DMS53 treated with DMSO at 0.1 percent for 48 hours (cell line): ENCODE measurements around the gene ADAMTS19.

Source experiments
- DNase-seq: peaks from one replicate; lab custom pipeline; 2025; ENCODE audit not compliant: unreplicated experiment; lab: John Stamatoyannopoulos, UW

ADAMTS19 gene

DNA sequence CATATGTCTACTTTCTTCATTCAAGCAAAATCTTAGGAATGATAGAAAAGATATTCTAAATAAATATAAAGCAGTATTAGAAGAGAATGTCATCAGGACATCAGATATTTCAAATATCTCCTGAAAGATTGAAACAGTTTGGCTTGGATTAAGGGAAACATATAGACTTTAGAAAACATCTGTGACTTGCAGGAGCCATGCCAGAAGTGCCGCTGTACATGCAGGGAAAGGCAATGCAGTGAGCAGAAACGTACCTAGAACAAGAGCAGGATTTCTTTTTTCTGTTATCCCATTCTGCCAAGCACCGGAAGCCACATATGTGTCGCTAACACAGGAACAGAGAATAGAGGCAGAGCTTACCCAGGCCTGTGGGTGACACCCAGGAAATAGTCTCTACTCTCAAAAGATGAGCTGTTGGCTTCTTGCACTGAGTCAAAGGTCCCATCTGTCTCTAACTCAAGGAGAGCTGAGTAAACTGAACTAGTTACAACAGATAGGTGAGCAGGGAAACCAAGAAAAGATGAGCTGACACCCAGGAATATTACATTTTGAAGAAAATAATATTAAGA, 5.8 kb downstream of the ADAMTS19 start:
- no peak for DNase-seq

DNA sequence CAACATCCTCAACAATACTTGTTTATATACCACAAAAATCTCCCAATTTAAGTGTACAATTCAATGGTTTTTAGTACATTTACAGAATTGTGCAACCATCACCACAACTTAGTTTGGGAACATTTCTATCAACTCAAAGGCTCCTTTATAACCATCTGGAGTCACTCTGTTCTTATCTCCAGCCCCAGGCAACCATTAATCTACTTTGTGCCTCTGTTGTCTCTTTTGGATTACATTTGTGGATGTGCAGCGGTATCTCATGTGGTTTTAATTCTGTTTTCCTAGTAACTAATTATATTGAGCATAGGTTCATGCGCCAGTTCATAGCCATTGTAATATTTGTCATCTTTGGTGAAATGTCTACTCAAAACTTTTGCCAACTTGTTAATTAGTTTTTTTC, 14.4 kb downstream of the ADAMTS19 start:
- DNase-seq = no peak

DNA sequence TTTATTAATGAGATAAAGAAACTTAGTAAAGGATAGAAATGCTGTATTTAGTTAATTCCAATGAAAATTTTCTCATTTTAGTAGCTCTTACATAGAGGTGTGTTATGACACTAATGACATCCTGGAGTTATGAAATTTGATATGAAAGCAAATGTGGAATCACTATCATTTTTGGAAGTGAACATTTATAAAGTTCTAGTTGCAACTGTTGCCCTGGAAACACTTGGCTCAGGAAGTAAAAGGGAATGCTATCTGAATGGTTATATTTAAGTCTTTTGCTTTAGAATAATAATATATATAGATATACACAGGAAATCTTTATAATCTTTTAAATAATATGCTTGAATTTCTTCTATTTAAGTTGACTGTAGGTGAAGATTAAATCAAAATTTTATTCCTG, 16.7 kb downstream of the ADAMTS19 start:
- DNase-seq = no peak

DNA sequence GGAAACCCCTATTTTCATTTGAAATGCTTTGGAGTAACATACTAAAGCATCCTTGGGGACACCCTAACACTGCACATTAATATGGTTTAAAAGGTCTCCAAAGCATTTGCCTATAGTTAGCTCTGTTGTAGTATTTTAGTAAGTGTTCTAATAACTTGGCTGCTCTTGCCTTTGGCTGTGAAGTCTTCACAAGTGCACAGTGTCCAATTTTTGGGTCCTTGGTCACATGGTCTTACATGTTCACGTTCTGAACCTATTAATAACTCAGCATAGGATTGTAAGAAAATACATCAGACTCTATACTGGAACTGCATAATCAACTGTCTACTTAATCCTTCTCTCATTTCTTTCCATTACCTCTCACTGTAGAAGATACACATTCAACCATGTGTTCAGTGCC, 17.4 kb downstream of the ADAMTS19 start:
- DNase-seq = no peak

DNA sequence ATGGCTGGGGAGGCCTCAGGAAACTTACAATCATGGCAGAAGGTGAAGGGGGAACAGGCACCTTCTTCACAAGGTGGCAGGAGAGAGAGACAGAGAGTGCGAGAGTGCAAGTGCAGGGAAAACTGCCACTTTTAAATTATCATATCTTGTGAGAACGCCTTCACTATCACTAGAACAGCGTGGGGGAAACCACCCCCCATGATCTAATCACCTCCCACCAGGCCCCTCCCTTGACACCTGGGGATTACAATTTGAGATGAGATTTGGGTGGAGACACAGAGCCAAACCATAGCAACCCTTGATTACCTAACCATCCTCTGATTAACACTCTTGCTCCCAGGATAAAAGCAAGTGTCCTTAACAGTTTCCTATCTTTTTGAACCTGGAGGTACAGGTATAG, 21.1 kb downstream of the ADAMTS19 start:
- no peak for DNase-seq

DNA sequence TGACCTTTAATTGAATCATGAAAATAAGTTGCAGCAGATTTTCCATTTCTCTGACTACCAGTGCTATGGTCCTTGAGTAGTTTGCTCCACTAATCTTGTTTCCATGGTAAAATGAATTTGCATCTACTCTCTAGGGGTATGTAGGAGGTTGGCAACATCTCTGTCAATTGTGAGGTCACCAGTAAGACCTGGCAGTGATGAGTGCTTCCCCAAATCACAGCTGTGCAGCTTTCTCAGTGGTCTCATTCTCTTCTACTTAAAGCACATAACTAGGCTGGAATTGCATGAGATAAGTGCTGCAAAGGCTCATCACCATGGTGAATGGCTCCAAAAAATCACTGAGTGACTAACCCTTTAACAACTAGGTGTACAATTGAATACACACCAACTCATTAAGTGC, 36.3 kb downstream of the ADAMTS19 start:
- DNase-seq = no peak

DNA sequence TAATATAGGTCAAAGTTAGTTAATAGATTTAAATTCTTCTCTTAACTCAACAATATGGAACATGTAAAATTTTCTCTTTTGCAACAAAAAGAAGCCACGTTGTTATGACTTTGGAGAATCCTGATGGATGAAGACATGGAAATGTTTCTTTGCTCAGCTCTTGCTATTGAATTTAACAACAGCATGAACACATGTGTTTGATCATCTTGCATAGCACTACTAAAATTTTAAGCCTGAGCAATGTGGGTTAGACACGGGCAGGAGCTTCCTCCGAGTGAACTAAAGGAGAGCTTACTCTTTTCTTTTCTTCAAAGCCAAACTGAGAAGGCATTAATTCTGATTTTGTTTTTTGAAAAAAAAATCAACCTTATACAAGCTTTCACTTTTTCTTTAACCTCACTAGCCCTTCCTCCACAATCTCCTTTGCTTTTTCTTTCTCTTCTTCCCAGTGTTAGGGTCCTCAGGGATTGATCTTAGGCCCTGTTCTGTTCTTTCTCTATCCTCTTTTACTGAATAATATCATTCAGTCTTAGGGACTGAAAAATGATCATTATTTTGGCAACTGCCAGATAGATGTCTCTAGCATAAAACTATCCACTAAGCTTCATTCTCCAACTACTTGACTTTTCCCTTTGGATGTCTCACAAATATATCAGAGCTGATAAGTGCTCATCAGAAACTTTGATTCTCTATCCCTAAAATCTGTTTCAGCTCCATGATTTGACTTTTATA, 36.9 kb downstream of the ADAMTS19 start:
- DNase-seq = no peak

DNA sequence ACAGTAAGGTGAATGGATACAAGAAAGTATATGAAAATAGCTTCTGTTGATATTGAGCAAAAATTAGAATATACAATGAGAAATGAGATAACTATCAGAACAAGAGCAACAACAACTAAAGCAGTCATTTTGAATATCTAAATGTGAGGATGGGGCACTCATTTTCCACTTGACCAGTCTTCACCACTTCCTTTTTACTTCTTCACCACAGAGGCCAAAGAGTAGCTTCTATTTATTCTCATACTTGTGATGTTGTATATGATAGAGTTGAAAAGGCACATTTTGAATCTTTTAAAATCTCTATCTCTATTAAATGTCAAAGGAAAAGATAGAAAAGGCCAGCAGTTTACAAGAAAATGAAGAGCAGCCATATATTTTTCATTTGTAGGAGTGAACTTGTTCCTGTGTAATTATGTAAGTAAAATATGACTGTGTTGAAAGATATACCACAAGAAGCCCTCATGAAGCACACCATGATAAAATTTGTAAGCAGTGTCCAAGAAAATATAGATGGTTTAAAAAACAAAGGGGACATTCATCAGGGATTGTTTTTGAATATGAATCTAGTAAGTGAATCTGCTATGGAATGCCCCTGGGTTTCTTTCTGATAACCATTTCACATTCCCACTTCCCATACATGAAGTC, 39.2 kb downstream of the ADAMTS19 start:
- no peak for DNase-seq

DNA sequence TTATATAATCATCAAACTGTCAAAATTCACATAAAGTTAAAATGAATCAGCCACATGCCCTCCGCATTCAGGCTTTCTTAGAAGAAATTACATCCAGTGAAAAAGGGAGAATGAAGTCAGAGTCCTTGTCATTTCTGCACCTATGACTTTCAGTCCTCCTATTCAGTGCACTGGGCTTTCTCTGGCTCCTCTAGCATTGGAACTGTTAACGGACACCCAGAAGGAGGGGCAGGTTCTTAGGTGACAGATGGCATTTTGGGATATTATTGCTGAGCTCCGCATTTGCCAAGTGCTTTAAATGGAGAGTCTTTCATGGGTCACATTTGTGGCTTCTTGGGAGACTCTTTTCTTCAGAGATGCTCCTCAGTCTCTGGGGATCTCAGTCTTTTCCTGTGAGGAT, 40.0 kb downstream of the ADAMTS19 start:
- no peak for DNase-seq

DNA sequence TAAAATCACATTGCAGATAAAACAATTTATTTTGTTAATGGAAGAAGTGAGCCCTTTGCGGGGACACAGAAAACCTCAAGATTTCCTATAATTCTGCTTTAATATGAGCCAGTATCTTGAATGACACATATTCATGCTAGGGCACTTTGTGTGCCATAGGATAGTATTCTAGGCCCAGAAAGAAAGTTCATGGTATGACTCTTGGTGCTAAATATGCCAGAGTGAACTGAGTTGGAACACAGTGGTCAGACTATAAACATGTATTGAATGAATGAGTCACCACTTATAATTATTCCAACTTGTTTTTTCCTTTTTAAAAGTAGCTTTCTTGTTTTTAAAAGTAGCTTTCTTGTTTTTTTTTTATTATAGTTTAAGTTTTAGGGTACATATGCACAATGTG, 46.0 kb downstream of the ADAMTS19 start:
- DNase-seq = no peak

DNA sequence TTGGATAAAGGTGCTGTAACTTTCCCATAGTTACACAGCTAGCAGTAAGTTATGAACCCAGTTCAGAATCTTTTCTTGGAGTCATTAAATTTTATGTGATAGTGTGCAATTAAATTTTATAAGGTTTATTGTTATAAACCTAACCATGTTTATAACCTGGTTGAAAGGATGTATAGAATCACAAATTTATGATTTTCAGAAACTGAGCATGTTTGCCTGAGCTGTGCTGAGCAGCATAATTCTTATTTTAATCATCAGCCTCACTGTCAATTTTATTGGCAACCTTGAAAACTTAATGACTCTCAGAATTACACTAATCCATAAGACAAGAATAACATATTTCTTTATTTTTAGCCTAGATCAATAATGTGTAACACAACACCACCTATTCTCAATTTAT, 46.9 kb downstream of the ADAMTS19 start:
- no peak for DNase-seq

DNA sequence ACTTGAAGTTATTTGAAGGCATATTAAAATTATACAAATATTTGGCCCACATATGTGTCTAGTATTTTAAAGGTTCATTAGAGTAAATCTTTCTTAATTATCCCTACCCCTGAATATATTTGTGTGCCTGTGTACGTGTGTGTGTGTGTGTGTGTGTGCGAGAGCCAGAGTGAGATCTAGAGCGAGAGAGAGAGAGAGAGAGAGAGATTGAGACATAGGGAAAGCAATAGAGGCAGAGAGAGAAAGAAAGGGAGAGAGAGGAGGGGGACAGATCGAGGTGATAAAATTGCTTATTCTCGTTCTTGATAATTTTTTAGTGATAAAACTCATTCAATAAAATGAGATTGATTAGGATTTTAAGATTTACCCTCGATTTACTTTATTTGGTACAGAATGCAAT, 47.4 kb downstream of the ADAMTS19 start:
- no peak for DNase-seq

DNA sequence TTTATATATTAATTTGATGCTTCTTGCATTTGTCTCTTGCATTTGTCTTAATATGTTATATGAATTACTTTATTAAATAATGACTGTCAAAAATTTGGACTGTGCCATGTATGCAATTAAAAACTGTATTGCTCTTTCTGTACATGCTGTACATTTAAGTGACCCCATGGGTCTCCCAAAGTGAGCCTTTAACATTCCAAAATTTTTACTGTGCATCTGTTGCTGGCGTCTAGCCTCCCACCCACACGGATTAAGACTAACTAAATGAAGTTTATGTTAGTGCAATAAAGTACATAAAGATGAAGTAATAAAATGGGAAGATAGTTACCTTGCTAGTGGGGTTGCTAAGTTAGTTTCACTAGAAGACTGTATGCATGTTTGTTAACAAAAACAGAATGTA, 48.5 kb downstream of the ADAMTS19 start:
- no peak for DNase-seq

DNA sequence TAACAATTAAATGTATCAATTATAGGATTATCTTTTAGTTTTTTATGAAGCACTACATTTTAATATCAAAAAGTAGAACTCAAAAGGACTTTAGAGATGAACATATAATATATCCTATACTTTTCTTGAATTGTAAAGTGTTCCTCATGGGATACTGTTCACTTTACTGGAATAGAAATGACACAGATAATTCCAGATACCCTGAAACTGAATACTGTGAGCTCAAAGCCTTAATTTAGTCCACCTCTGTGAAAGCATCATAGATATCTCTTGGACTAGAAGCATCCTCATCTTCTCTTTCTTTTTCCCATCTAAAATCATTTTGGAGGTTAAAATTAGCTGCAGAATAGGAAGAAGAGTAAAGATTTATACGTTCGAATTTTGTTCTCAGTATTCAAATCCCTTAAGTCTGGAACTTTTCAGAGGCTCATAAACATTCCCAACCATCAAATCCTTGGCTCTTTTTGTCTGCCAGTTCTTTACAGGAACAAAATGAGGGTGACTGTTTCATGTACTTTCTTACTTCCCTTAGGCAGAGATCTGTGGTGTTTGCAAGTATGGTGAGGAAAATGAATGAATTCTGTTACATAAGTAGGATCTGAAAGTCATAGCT, 49.4 kb downstream of the ADAMTS19 start:
- DNase-seq = no peak

DNA sequence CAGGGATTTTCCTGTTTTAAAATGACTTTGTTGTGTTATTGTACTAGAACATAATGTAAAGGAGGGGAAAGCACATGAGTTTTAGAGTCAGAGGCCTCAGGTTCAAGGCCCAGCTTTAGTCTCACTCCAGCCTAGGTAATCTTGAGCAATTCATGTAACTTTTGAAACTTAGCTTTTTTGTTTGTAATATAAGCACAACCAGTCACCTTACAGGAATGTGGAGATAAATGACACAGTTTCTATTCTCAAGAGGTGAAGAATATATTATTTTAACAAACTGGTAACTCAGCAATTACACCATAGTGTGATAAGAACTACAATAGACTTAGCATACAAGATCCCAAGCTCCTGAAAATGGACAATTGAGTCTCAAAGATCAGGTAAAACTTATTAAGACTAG, 51.2 kb downstream of the ADAMTS19 start:
- no peak for DNase-seq

DNA sequence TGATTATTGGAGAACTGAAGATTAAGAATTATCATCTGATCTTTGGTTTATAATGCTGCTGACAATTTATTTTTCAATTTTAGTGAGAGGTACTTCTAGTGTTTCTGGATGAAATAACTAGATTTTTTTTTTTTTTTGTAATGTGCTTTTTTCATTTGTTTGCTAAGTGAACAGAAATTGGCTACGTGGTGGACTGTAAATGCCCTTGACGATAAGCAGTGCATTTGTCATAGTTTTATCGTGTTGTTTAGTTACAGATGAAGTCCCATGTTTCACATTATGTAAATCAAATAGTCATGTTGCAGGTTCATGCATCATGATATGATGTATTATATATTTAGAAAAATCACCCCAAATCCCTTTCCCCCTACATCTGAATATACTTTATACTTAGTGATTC, 81.0 kb downstream of the ADAMTS19 start:
- DNase-seq = no peak

DNA sequence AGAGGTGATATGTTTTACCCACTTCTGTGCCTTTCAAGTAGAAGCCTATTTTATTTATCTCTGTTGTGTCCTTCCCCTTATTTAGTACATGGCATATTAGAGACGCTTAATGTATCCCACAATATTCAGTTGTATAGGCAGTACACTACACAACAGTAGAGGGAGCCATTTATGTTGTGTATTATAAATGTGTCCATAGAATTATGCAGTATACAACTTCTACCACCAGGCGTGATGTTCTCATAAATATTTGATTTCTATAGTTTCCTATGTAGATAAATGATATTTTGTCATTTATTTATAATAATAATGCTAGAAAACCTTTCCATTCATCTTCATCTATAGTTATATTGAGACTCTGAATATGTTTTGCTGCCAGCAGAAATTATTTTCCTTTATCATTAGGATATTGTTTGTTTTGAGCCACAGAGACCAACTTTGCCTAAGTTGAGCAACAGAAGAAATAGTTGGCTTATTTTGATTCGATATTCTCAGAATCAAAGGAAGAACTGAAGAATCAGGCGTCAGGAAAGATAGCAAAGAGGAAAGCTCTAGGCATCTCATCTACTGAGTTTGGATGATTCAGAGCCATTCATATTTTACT, 81.7 kb downstream of the ADAMTS19 start:
- DNase-seq = peak; percentile 26

DNA sequence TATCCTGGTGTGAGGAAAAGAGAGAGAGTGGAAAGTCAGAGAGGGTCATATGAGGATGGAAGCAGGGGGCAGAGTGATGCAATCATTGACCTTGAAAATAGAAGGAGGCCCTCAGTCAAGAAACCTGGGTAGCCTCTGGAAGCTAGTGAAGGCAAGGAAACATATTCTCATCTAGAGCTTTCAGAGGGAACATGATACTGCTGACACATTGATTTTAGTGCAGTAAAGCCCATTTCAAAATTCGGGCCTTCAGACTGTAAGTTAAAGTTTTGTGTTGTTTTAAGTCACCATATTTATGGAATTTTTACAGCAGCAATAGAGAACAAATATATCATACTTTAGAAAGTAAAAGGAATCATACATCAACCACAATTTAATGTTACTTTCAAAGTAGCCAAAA, 87.0 kb downstream of the ADAMTS19 start:
- no peak for DNase-seq

DNA sequence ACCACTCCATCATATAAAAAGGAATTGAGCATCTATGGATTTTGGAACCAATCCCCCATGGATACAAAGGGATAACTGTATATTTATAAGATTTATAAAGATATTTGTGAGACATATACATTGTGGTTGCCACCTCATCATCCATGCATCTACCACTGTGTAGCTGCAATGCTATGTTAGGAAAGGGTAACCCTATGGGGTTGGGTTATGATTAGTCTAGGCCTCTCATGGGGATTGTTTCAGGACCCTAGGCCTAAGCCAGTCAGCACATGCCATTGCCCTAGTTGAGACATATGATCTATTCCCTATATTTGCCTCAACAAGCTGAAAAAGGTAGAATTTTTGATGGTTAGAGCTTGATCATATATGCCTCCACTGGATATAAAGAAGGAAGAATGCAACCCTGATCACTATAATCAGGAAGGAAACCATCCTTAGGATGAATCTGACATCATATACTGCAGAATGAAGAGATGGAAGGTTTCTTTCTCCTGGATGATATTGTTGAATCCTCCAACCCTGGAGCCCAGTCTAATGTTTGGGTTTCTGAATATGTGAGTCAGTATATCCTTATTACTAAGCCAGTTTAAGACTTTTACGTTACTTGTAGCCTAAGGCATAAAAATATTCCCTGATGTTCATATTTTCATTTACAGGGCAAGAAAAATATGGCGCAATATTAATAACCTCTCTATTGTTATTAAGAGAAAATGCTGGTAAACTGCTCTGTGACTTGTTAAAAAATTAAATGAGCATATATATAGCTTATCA, 94.2 kb downstream of the ADAMTS19 start:
- no peak for DNase-seq

DNA sequence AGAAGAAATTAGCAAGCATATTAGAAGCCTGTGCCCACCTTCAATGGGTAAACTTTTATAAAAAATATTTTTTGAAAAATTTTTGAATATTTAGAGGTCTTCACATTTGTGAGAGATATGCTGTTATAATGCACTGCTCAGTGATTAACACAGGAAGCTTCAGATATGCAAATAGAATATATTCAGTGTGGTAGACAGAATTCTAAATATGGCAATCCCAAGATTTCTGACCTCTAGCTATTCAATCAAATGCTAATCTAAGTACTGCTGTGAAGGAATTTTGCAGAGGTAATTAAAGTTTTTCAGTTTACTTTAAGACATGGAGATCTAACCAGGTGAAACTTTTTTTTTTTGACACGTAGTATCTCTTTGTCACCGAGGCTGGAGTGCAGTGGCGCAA, 103.5 kb downstream of the ADAMTS19 start:
- no peak for DNase-seq

DNA sequence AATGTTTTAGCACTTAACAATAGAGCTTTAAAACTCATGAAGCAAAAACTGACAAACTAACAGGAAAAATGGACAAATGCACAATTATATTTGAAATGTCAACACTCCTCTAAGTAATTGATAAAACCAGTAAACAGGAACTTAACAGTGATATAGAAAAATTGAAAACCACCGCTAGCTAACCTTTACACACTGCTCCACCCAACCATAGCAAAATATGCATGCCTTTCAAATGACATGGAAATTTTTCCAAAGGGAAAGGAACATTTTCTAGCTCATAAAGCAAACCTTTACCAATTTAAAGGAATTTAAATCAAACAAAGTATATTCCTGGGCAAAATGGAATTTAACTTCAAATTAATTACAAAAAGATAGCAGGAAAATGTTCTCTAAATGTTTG, 109.2 kb downstream of the ADAMTS19 start:
- no peak for DNase-seq
